Stimulated activated CD4-positive, alpha-beta T cell treated with anti-CD3 and anti-CD28 coated beads, Interleukin-4, amount 100 ng/mL, for 4 hours (primary cell): ENCODE results near the gene OR2AJ1.

Experiments used
- DNase-seq, 2 experiments: peaks; one replicate each; pipeline ENCODE4 v3.0.0-alpha.2; 2020

OR2AJ1 gene

GRCh38 chr1:247962911-247963588 is 38.4 kb downstream of the OR2AJ1 start:
- DNase-seq, result no peak

- DNase-seq, result no peak
Observed at GRCh38 chr1:247964933-247965332, 40.2 kb downstream of the OR2AJ1 start, which contains the start of gene OR2AK2. TSS of gene OR2AK2 (plus strand) at chr1:247965233. CDS start at chr1:247965377, 144 bp downstream.

GRCh38 chr1:247966532-247967204 is 42.0 kb downstream of the OR2AJ1 start:
- DNase-seq, result no peak
